Mucosa of stomach (tissue), 1 donor: ENCODE measurements around the gene CXXC4.
A peak's percentile ranks its signal among the peaks of the same experiment; 100 is the strongest.

Experiments
- H3K27me3 ChIP-seq: one replicate; pipeline ENCODE4 v1.7.0; 2013; ENCODE audit warnings: mild to moderate bottlenecking, low read length; ENCODE audit not compliant: control insufficient read depth, insufficient read depth
- H3K36me3 ChIP-seq: one replicate; pipeline ENCODE4 v1.7.0; 2013; ENCODE audit warnings: low read length; ENCODE audit not compliant: control insufficient read depth, insufficient read depth
- H3K4me1 ChIP-seq: one replicate; pipeline ENCODE4 v1.7.0; 2013; ENCODE audit warnings: mild to moderate bottlenecking, low read length; ENCODE audit not compliant: control insufficient read depth, insufficient read depth
- H3K4me3 ChIP-seq: one replicate; pipeline ENCODE4 v1.7.0; 2013; ENCODE audit warnings: low read length
- H3K9ac ChIP-seq: one replicate; pipeline ENCODE4 v1.7.0; 2013; ENCODE audit warnings: mild to moderate bottlenecking, low read length, moderate library complexity
- H3K9me3 ChIP-seq: one replicate; pipeline ENCODE4 v1.7.0; 2013; ENCODE audit warnings: mild to moderate bottlenecking, low read length, moderate library complexity; ENCODE audit not compliant: control insufficient read depth
- donor health status: Pancreatic carcinoma.

The CXXC4 gene

GRCh38 chr4:104494822-104495559, at the start of gene CXXC4:
Gene CXXC4, minus strand, starts transcription at chr4:104494894. Its CDS starts 3,092 bp downstream, at chr4:104491802.
- Histone ChIP-seq H3K27me3 (peaks cover 6% of the 10 kb centered on the region), H3K36me3 (no peaks in the 10 kb centered on the region), H3K4me3 (peak within 1 kb of the TSS; percentile 68), H3K9ac (peak within 1 kb of the TSS; percentile 62), H3K4me1 (peaks cover 7% of the 10 kb centered on the region), H3K9me3 (no peaks in the 10 kb centered on the region)

GRCh38 chr4:104533156-104533555, 38.5 kb upstream of the CXXC4 start:
- Histone ChIP-seq H3K4me1 (no peaks in the 10 kb centered on the region), H3K27me3 (no peaks in the 10 kb centered on the region), H3K36me3 (no peaks in the 10 kb centered on the region), H3K9me3 (no peaks in the 10 kb centered on the region), H3K4me3 (no peak overlapping the region), H3K9ac (no peak overlapping the region)

- H3K4me1 ChIP-seq: no peaks in the 10 kb centered on the region
- no peaks in the 10 kb centered on the region for H3K9me3 ChIP-seq
- no peaks in the 10 kb centered on the region for H3K27me3 ChIP-seq
Observed at GRCh38 chr4:104532677-104533076, 38.0 kb upstream of the CXXC4 start.

GRCh38 chr4:104531390-104531789, 36.7 kb upstream of the CXXC4 start:
- H3K4me1 ChIP-seq: no peaks in the 10 kb centered on the region
- H3K9ac ChIP-seq: no peak overlapping the region
- no peaks in the 10 kb centered on the region for H3K36me3 ChIP-seq
- H3K4me3 ChIP-seq: no peak overlapping the region
- H3K27me3 ChIP-seq: no peaks in the 10 kb centered on the region
- no peaks in the 10 kb centered on the region for H3K9me3 ChIP-seq

More at GRCh38 chr4:104532677-104533076, 38.0 kb upstream of the CXXC4 start:
- Histone ChIP-seq H3K4me3 (no peak overlapping the region), H3K9ac (no peak overlapping the region), H3K36me3 (no peaks in the 10 kb centered on the region)

GRCh38 chr4:104530426-104530825, 35.7 kb upstream of the CXXC4 start:
- no peaks in the 10 kb centered on the region for H3K27me3 ChIP-seq
- H3K36me3 ChIP-seq: no peaks in the 10 kb centered on the region
- no peak overlapping the region for H3K4me3 ChIP-seq
- H3K4me1 ChIP-seq: no peaks in the 10 kb centered on the region
- no peak overlapping the region for H3K9ac ChIP-seq
- no peaks in the 10 kb centered on the region for H3K9me3 ChIP-seq

- no peaks in the 10 kb centered on the region for H3K9me3 ChIP-seq
- no peak overlapping the region for H3K4me3 ChIP-seq
- H3K4me1 ChIP-seq: no peaks in the 10 kb centered on the region
- H3K27me3 ChIP-seq: no peaks in the 10 kb centered on the region
- no peaks in the 10 kb centered on the region for H3K36me3 ChIP-seq
- H3K9ac ChIP-seq: no peak overlapping the region
Observed at GRCh38 chr4:104524591-104524990, 29.9 kb upstream of the CXXC4 start.

GRCh38 chr4:104524026-104524425, 29.3 kb upstream of the CXXC4 start:
- H3K4me3 ChIP-seq: no peak overlapping the region
- no peak overlapping the region for H3K9ac ChIP-seq
- no peaks in the 10 kb centered on the region for H3K9me3 ChIP-seq
- H3K27me3 ChIP-seq: no peaks in the 10 kb centered on the region
- no peaks in the 10 kb centered on the region for H3K4me1 ChIP-seq
- H3K36me3 ChIP-seq: no peaks in the 10 kb centered on the region

- no peak overlapping the region for H3K4me3 ChIP-seq
- H3K4me1 ChIP-seq: no peaks in the 10 kb centered on the region
- no peak overlapping the region for H3K9ac ChIP-seq
- H3K9me3 ChIP-seq: no peaks in the 10 kb centered on the region
- H3K36me3 ChIP-seq: no peaks in the 10 kb centered on the region
- no peaks in the 10 kb centered on the region for H3K27me3 ChIP-seq
Observed at GRCh38 chr4:104519588-104519987, 24.9 kb upstream of the CXXC4 start.

GRCh38 chr4:104516884-104517283, 22.2 kb upstream of the CXXC4 start:
- H3K4me1 ChIP-seq: no peaks in the 10 kb centered on the region
- no peak overlapping the region for H3K9ac ChIP-seq
- no peaks in the 10 kb centered on the region for H3K36me3 ChIP-seq
- H3K4me3 ChIP-seq: no peak overlapping the region
- no peaks in the 10 kb centered on the region for H3K9me3 ChIP-seq
- H3K27me3 ChIP-seq: no peaks in the 10 kb centered on the region

GRCh38 chr4:104508224-104508623, 13.5 kb upstream of the CXXC4 start:
- Histone ChIP-seq H3K27me3 (no peaks in the 10 kb centered on the region), H3K4me3 (no peak overlapping the region), H3K9me3 (no peaks in the 10 kb centered on the region), H3K9ac (no peak overlapping the region), H3K36me3 (no peaks in the 10 kb centered on the region), H3K4me1 (no peaks in the 10 kb centered on the region)

- Histone ChIP-seq H3K27me3 (no peaks in the 10 kb centered on the region), H3K4me3 (no peak overlapping the region), H3K9me3 (no peaks in the 10 kb centered on the region), H3K4me1 (no peaks in the 10 kb centered on the region), H3K36me3 (no peaks in the 10 kb centered on the region), H3K9ac (no peak overlapping the region)
Observed at GRCh38 chr4:104507112-104507511, 12.4 kb upstream of the CXXC4 start.

GRCh38 chr4:104504536-104504935, 9.8 kb upstream of the CXXC4 start:
- H3K27me3 ChIP-seq: no peaks in the 10 kb centered on the region
- H3K9ac ChIP-seq: no peak overlapping the region
- H3K36me3 ChIP-seq: no peaks in the 10 kb centered on the region
- H3K4me1 ChIP-seq: peaks cover 6% of the 10 kb centered on the region
- no peak overlapping the region for H3K4me3 ChIP-seq
- no peaks in the 10 kb centered on the region for H3K9me3 ChIP-seq

- Histone ChIP-seq H3K36me3 (no peaks in the 10 kb centered on the region), H3K9ac (no peak overlapping the region), H3K4me1 (peaks cover 6% of the 10 kb centered on the region), H3K27me3 (no peaks in the 10 kb centered on the region), H3K4me3 (no peak overlapping the region), H3K9me3 (no peaks in the 10 kb centered on the region)
Observed at GRCh38 chr4:104502471-104502870, 7.8 kb upstream of the CXXC4 start.
